T47D (cell line): ENCODE results near the gene DOCK2.

Source experiments
- DNase-seq, 2 experiments: peaks; one replicate each; pipeline versions ENCODE4 v3.0.0 to v3.0.0-alpha.2; 2011 to 2012; ENCODE audit warnings: low read depth in 1 of 2, low spot score in 1 of 2
- JUND ChIP-seq: IDR thresholded peaks from 2 replicates; pipeline ENCODE4 v1.6.1; 2012; ENCODE audit warnings: low read depth
- in situ Hi-C: cut with HindIII; loops from 2 replicates; pipeline ENCODE4 v1.10.0; 2016; ENCODE audit warnings: low sequenced_read_pairs, low pct_unique_long_range_greater_than_20kb

Gene DOCK2

GRCh38 chr5:169999621-170000020 lies 362.5 kb downstream of the DOCK2 start:
- in situ Hi-C loops = no loop called here
- DNase-seq = no peak
- TF ChIP-seq JUND = no peak

- in situ Hi-C loops = no loop called here
- DNase-seq = no peak
- no peak for TF ChIP-seq JUND
Measured at GRCh38 chr5:170000155-170000554, 363.1 kb downstream of the DOCK2 start.

DNA sequence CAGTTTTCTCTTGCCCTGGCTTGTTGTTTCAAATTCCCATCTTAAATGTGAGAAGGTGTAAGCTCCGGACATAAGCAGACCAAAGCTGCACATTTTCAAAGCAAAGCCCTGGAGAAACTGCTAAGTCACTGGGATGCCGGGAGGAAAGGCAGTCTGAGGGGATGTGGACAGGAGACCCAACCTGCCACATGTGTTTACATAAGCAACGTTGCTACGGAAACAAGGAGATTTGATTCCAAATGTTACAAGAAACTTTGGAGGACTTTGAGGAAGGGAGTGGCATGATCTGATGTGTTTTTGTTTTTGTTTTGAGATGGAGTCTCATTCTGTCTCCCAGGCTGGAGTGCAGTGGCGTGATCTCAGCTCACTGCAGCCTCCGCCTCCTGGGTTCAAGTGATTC lies 368.9 kb downstream of the DOCK2 start:
- no peak for TF ChIP-seq JUND
- no peak for DNase-seq
- in situ Hi-C loops = no loop called here

- no peak for DNase-seq
- in situ Hi-C loops = no loop called here
- TF ChIP-seq JUND = no peak
Measured at GRCh38 chr5:170008376-170008775, 371.3 kb downstream of the DOCK2 start.

DNA sequence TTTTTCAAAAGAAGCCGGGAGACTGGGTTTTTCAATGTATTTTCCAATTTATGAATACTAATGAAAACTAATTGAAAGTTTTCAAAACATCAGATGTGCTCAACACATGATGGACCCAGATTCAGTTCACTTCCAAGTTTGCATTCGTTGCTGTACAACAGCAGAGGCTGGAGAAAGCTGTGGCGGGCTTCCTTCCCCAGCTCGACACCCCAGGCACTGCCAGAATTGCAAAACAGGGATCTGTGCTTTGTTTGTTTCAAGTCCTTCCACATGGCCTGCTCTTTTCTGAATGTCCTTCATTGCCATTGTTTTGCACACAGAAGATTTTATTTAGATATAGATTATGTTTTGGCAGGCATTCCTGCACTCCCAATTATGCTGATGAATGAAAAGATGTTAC lies 373.5 kb downstream of the DOCK2 start:
- no peak for DNase-seq
- no peak for TF ChIP-seq JUND
- in situ Hi-C loops = no loop called here

- DNase-seq = no peak
- in situ Hi-C loops = no loop called here
- no peak for TF ChIP-seq JUND
Measured at GRCh38 chr5:170011751-170012150, 374.7 kb downstream of the DOCK2 start.

- in situ Hi-C loops = no loop called here
- no peak for TF ChIP-seq JUND
- DNase-seq = no peak
Measured at GRCh38 chr5:170012622-170013021, 375.5 kb downstream of the DOCK2 start.

DNA sequence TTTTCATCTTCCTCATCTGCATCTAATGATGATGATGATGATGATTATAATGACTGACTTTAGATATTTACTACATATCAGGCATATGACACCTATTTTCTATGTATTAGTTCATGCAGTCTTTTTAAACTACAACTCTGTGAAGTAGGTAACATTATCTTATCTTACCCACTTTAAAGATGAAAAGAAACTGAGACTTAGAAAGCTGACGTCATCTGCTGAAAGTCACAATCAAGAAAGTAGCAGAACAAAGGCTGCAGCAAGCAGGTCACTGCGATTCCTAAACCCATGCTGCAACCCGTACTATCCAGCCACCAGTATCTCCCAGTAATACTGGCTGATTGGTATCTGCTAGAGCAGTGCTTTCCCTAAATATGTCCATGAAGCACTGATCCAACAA lies 383.3 kb downstream of the DOCK2 start:
- in situ Hi-C loops = no loop called here
- no peak for TF ChIP-seq JUND

DNA sequence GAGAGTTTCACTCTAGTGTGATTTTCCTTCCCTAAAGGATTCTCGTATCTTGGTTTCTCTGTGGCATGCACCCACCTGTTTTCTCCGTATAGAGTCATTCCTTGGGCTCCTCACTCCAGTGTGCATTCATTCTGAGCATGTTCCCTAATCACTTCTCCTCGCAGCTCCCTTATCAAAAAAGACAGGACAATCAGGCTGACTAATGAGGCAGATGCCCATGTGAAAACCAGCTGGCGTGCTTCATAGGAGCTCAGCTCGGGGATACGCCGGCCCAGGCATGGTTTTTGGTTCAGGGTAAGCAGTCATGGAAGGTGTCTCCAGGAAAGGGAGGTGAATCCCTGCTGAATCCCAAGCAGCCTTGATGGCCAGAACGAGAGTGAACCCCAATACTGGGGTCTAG lies 384.4 kb downstream of the DOCK2 start:
- no peak for DNase-seq
- no peak for TF ChIP-seq JUND
- in situ Hi-C loops = no loop called here

More for the DNA sequence above, 383.3 kb downstream of the DOCK2 start:
- no peak for DNase-seq

GRCh38 chr5:170025853-170026252 lies 388.8 kb downstream of the DOCK2 start:
- DNase-seq = no peak
- TF ChIP-seq JUND = no peak
- in situ Hi-C loops = no loop called here

DNA sequence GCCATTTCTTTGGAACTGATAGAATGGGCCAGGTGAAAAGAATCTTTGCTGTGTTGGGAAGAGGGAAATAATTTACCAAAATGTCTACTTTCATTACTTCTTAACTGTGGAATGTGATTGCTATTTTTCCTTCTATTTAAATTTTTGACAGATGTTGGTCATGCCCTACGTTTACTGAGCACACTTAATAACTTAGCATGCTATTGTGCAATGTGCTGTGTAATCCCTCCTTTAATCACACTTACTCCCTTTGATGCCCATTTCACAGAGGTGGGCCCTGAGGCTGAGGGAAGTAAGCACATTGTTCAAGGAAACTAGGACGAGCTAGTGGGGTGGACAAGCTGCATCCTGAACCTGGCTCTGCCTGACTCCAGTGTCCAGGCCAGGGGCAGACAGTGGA lies 391.0 kb downstream of the DOCK2 start:
- in situ Hi-C loops = no loop called here
- no peak for DNase-seq
- TF ChIP-seq JUND = no peak

DNA sequence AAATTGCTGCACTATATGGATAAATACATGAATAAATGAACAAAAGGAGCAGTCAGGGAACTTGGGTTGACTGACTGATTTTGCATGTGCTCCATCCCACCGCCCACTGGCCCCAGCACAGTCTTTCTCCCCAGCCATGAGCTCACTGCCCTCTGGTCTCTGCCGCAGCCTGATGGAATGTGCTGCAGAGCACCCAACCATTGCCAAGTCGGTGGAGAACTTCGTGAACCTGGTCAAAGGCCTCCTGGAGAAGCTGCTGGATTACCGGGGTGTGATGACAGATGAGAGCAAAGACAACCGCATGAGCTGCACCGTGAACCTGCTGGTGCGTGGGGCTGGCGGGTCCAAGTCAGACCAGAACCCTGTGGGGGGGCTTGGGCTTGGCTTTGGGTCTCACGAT lies 397.2 kb downstream of the DOCK2 start:
- no peak for TF ChIP-seq JUND
- no peak for DNase-seq
- in situ Hi-C loops = no loop called here

DNA sequence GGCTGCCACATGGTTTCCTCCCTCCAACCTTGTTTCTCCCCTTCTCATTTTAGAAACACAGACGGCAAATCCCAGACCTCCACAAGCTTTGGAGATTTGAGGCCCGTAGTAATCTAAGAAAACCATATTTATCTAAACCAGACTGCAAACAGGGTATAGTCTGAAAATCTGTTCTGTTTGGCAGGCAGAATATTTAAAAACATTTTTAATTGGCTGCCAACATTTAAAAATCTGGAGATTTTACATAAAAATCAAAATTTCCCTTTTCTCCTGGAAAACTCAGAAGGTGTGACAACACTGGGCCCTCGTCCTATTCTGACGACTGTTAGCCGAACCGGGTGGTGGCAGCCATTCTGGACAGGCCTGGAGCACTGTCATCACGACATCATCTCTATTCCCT lies 401.2 kb downstream of the DOCK2 start:
- no peak for TF ChIP-seq JUND
- in situ Hi-C loops = no loop called here
- DNase-seq = no peak

DNA sequence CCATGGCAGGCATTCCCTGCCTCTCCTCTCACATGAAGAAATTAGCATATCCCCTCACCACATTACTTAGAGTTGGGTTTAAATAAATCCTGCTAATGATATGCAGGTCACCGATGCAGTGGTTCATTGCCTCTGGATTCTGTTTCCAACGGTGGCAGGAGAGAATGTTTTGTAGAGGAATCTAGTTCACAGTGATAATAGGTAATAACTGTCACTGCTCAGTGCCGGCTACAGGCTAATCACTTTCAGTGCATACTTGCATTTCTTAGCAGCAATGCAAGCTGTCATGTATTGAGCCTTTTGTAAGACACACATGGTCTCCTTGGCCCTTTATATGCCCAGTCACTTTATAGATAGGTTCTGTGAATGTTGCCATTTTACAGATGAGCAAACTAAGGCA lies 402.8 kb downstream of the DOCK2 start:
- no peak for TF ChIP-seq JUND
- in situ Hi-C loops = no loop called here
- no peak for DNase-seq

GRCh38 chr5:170046241-170046640 lies 409.2 kb downstream of the DOCK2 start:
- no peak for TF ChIP-seq JUND
- no peak for DNase-seq
- in situ Hi-C loops = no loop called here
